GM18907 (cell line): ENCODE data around the gene PCDHGA1.
"Not testable (repeated sequence)": the region's sequence is repeated elsewhere in the genome, so short reads cannot be mapped to it uniquely, and the experiment has no call there.

Source experiments
- ATAC-seq: cut with Tn5 transposase; IDR thresholded peaks from one replicate; pipeline ENCODE4 v1.9.1; 2021; ENCODE audit warnings: mild to moderate bottlenecking, moderate library complexity; ENCODE audit not compliant: unreplicated experiment

PCDHGA1 gene

GRCh38 chr5:141346017-141346416, 15.7 kb downstream of the PCDHGA1 start:
- ATAC-seq: not testable (repeated sequence)

GRCh38 chr5:141349917-141350619, 19.8 kb downstream of the PCDHGA1 start, which contains the start of gene PCDHGB1:
Gene PCDHGB1, plus strand, starts transcription at chr5:141350099. Its CDS starts 162 bp downstream, at chr5:141350261.
- ATAC-seq: peak; percentile 68

- no peak for ATAC-seq
Observed at GRCh38 chr5:141351591-141351990, 21.3 kb downstream of the PCDHGA1 start.

DNA sequence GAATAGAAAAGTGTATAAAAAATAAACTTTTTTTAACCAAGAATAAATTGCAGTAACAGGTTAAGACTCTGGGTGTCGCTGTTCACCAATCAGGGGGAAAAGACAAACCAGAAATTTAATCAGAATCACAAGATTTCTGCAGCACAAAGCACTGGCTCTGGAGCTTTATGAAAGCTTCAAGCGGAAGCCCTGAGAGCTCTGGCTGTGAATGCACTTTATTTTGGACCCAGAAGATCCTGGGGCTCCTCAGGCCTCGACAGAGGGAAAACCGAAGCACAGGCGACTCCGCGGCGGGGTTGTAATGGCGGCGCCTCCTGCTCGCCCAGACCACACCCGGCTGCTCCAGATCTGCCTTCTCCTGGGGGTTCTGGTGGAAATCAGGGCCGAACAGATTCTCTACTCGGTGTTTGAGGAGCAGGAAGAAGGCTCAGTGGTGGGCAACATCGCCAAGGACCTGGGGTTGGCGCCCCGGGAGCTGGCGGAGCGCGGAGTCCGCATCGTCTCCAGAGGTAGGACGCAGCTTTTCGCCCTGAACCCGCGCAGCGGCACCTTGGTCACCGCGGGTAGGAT, 24.7 kb downstream of the PCDHGA1 start, which contains the start of gene PCDHGA4:
PCDHGA4 (plus strand) TSS at position 122 of the 570 bp plus-strand sequence; CDS start at position 209, 87 bp downstream.
- ATAC-seq: no peak

DNA sequence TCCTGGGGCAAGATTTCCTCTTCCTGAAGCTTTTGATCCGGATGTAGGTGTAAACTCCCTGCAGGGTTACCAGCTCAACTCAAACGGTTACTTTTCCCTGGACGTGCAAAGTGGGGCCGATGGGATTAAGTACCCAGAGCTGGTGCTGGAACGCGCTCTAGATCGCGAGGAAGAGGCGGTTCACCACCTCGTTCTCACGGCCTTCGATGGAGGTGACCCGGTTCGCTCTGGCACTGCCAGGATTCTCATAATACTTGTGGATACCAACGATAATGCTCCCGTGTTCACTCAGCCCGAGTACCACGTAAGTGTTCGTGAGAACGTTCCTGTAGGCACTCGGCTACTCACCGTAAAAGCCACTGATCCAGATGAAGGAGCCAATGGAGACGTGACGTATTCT, 25.3 kb downstream of the PCDHGA1 start:
- ATAC-seq: no peak

DNA sequence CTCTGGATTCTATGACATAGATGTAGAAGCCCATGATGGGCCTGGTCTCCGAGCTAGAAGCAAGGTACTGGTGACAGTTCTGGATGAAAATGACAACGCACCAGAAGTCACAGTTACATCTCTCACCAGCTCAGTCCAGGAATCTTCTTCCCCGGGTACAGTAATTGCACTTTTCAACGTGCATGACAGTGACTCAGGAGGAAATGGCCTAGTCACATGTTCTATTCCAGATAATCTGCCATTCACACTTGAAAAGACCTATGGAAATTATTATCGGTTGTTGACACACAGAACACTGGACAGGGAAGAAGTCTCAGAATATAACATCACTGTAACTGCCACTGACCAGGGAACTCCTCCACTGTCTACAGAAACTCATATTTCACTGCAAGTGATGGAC, 25.8 kb downstream of the PCDHGA1 start:
- no peak for ATAC-seq

DNA sequence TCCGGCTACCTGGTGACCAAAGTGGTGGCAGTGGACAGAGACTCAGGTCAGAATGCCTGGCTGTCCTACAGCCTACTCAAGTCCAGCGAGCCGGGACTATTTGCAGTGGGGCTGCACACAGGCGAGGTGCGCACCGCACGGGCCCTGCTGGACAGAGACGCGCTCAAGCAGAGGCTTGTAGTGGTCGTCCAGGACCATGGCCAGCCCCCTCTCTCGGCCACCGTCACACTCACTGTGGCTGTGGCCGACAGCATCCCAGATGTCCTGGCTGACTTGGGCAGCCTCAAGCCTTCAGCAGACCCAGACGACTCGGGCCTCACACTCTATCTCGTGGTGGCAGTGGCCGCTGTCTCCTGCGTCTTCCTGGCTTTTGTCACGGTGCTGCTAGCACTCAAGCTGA, 26.6 kb downstream of the PCDHGA1 start:
- ATAC-seq: no peak

- ATAC-seq: peak; percentile 48
Observed at GRCh38 chr5:141359790-141360426, 29.6 kb downstream of the PCDHGA1 start, which contains the start of gene PCDHGB2. Gene PCDHGB2, plus strand, starts transcription at chr5:141359994. Its CDS starts 142 bp downstream, at chr5:141360136.

DNA sequence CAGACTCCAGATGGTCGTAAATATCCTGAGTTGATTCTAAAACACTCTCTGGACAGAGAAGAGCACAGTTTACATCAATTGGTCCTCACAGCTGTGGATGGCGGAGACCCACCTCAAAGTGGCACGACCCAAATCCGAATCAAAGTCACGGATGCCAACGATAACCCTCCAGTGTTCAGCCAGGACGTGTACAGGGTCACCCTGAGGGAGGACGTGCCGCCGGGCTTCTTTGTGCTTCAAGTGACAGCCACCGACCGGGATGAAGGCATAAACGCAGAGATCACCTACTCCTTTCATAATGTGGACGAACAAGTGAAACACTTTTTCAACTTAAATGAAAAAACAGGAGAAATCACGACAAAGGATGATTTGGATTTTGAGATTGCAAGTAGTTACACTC, 30.4 kb downstream of the PCDHGA1 start:
- ATAC-seq: no peak

DNA sequence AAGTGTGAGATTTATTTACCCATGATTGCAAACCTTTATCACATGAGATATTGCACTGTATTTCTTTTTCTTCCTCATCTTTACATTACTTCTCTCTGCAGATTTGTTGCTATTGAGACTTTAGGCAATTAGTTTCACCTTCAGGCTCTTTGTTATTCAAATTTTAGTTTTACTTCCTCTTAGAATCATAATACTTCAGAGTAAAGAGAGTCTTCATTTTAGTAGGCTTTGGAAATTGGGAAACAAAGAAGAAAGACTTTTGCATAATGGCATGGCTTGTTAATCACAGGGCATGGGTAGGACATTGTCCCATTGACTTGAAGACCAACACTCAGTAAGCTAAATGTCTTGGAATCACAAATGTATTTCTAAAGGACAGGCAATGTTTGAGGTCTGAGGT, 32.4 kb downstream of the PCDHGA1 start:
- ATAC-seq: no peak

DNA sequence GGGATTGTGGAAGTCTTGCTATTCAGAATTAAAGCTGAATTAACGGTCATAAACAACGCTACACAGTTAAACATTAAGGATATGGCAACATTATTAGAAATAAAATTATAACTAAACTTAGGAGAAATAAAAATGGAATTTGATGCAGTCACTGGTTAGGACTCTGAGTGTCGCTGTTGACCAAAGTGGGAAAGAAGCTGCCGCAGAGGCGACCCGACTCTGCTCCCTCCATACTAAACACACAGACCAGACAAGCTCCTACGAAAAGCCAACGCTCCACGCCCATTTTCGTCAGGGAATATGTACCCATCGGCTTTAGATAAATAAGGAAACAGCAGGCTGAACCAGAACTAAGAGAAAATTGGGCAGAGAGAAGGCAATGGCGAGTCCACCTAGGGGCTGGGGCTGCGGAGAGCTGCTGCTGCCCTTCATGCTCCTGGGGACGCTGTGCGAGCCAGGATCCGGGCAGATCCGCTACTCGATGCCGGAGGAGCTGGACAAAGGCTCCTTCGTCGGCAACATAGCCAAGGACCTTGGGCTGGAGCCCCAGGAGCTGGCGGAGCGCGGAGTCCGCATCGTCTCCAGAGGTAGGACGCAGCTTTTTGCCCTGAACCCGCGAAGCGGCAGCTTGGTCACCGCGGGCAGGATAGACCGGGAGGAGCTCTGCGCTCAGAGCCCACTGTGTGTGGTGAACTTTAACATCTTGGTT, 33.8 kb downstream of the PCDHGA1 start, which contains the start of gene PCDHGA5:
PCDHGA5 (plus strand) TSS at position 211 of the 709 bp plus-strand sequence; CDS start at position 380, 169 bp downstream.
- ATAC-seq: no peak

GRCh38 chr5:141366016-141366896, 35.9 kb downstream of the PCDHGA1 start:
- ATAC-seq: no peak

DNA sequence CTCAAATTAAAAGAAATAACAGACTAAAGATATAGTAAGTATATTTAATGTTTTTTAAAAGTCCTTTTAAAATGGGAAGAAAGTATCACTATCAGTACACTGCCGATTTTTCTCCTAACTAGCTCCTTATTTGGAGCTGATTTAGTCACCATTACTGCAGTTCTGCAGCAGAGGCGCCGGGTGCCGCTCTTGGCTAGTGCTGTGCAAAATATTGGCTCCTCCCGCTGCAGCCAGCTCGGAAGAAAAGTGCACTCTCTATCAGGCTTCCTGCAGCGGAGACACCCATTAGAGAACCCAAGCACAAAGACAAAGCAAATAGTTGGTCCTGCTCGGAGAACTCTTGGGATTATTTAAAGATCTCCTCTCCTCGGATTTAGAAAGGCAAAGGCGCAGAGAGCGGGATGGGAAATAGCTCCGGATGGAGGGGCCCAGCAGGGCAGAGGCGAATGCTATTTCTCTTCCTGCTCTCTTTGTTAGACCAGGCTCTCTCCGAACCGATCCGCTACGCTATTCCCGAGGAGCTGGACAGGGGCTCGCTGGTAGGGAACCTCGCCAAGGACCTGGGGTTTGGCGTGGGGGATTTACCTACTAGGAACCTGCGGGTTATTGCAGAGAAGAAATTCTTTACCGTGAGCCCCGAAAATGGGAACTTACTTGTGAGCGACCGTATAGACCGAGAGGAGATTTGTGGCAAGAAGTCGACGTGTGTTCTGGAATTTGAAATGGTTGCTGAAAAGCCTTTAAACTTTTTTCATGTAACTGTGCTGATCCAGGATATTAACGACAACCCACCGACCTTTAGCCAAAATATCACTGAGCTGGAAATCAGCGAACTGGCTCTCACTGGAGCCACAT, 39.9 kb downstream of the PCDHGA1 start, which contains the start of gene PCDHGB3:
PCDHGB3 (plus strand) TSS at position 249 of the 855 bp plus-strand sequence; CDS start at position 402, 153 bp downstream.
- peak; percentile 97 for ATAC-seq

- no peak for ATAC-seq
Observed at GRCh38 chr5:141371572-141372475, 41.5 kb downstream of the PCDHGA1 start.

DNA sequence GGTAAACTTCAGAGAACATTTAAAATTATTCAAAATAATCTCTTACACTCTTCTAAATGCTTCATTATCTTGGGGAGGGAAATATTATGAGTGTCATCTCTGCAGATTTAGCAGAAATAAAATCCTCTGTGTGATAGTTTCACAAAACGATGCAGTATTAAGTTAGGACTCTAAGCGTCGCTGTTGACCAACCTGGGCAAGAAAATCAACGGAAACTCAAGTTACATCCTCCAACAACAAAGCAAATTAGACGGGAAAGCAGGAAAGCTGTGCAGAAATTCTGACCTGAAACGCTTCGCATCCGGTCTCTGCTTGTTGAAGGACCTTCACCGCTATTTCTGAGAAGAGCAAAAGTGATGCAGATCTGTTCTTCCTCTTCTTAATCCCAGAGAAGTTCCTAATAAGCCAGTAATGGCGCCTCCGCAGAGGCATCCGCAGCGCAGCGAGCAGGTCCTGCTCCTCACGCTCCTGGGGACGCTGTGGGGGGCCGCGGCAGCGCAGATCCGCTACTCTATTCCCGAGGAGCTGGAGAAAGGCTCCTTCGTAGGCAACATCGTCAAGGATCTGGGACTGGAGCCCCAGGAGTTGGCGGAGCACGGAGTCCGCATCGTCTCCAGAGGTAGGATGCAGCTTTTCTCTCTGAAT, 43.5 kb downstream of the PCDHGA1 start, which contains the start of gene PCDHGA6:
PCDHGA6 (plus strand) TSS at position 219 of the 645 bp plus-strand sequence; CDS start at position 412, 193 bp downstream.
- ATAC-seq: no peak

- no peak for ATAC-seq
Observed at GRCh38 chr5:141374627-141375026, 44.3 kb downstream of the PCDHGA1 start.

DNA sequence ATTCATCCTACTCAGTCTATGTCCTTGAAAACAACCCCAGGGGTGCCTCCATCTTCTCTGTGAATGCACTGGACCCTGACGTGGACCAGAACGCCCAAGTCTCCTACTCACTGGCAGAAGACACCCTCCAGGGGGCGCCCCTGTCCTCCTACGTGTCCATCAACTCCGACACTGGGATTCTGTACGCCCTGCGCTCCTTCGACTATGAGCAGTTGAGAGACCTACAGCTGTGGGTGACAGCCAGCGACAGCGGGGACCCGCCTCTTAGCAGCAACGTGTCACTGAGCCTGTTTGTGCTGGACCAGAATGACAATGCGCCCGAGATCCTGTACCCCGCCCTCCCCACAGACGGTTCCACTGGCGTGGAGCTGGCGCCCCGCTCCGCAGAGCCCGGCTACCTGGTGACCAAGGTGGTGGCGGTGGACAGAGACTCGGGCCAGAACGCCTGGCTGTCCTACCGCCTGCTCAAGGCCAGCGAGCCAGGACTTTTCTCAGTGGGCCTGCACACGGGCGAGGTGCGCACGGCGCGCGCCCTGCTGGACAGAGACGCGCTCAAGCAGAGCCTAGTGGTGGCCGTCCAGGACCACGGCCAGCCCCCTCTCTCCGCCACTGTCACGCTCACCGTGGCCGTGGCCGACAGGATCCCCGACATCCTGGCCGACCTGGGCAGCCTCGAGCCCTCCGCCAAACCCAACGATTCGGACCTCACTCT, 45.3 kb downstream of the PCDHGA1 start:
- not testable (repeated sequence) for ATAC-seq
